Mucosa of descending colon (tissue), 3 donors: ENCODE measurements around the gene DAP3. TPM values are rescaled to one million over a fixed set of nuclear protein-coding genes. Genes with fewer than 3 reads are reported as not detected.

Experiments used
- ATAC-seq: fragments of 200-7000 bp; cut with Tn5 transposase; one replicate; pipeline ENCODE4 v1.9.1; 2020; ENCODE audit warnings: mild to moderate bottlenecking, moderate library complexity
- DNase-seq, 3 donors: peaks; one replicate each; pipeline ENCODE4 v3.0.0-alpha.2; 2020
- H3K36me3 ChIP-seq: fragments of 200-600 bp; one replicate; pipeline ENCODE4 v1.8.0; 2021; ENCODE audit warnings: low read depth, mild to moderate bottlenecking
- H3K4me1 ChIP-seq: fragments of 200-600 bp; one replicate; pipeline ENCODE4 v1.8.0; 2021; ENCODE audit warnings: low read depth, mild to moderate bottlenecking
- H3K4me3 ChIP-seq: fragments of 200-600 bp; one replicate; pipeline ENCODE4 v1.8.0; 2021; ENCODE audit warnings: mild to moderate bottlenecking
- H3K9me3 ChIP-seq: fragments of 200-600 bp; one replicate; pipeline ENCODE4 v1.8.0; 2021; ENCODE audit warnings: mild to moderate bottlenecking
- CTCF ChIP-seq: fragments of 200-600 bp; IDR thresholded peaks from one replicate; pipeline ENCODE4 v1.8.0; 2022; ENCODE audit warnings: antibody characterized with exemption, mild to moderate bottlenecking
- intact Hi-C, 2 donors: fragments of 100-400 bp; cut with DNase I in 1 of 2; cut with micrococcal nuclease in 1 of 2; formaldehyde crosslinking; loops; one replicate each; pipeline versions ENCODE4 v1.11.0 to v1.11.1; 2022; cut with DNase I, micrococcal nuclease
- total RNA-seq, 3 donors: library from RNA; stranded (reverse); fragmentation: NEBNext Ultra II Directional in 2 of 3; extraction: Animal tissue kit (Norgen Biotek cat#: 25700) in 2 of 3; gene quantifications; one replicate each; pipeline versions ENCODE4 v1.2.1 to v1.2.4, GENCODE V29; 2021 to 2023
- donor health status: DM: no; HTN: no; CAD: no; lungs with moderate emphysema.
- donor health status: DM: no; HTN: no; CAD: no.
- donor health status: DM: no; HTN: yes; CAD: no.

The DAP3 gene
- total RNA-seq, 3 donors from 2014 or later: 75.8 to 91.4 (median 87.1) TPM

- intact Hi-C loops: no loop called here
- DNase-seq (no peak), ATAC-seq (no peak)
- no peak for TF ChIP-seq CTCF
- H3K9me3 ChIP-seq: peaks cover 21% of the 10 kb centered on the region
- peaks cover 3% of the 10 kb centered on the region for H3K4me1 ChIP-seq
- no peaks in the 10 kb centered on the region for H3K36me3 ChIP-seq
- H3K4me3 ChIP-seq: no peak overlapping the region
These were observed 42.6 kb upstream of the DAP3 start for GRCh38 chr1:155646307-155646706.

GRCh38 chr1:155648207-155649147, 40.4 kb upstream of the DAP3 start:
- DNase-seq (peak in 1 of 3 donors; percentile 23), ATAC-seq (peak; percentile 90)
- Histone ChIP-seq H3K9me3 (peaks cover 3% of the 10 kb centered on the region), H3K4me1 (peaks cover 3% of the 10 kb centered on the region), H3K4me3 (no peak overlapping the region), H3K36me3 (no peaks in the 10 kb centered on the region)
- TF ChIP-seq CTCF: no peak
- intact Hi-C loops: no loop called here

DNA sequence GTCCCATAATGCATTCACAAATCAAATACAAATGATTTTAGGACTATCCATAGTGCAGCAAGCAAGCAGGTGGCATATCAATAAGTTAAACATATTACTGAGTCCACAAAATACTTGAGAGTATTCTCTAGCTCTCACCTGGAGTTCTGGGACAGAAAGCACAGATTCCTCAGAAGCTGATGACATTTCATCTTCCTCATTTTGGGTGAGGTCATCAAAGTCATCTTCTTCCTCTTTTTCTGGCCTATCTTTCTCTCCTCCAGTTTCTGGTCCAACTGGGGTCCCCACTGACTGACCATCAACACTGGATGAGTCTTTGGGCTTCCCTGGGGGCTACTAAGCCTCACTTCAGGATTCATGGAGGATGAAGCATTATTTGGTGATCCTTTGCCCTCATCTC, 39.2 kb upstream of the DAP3 start:
- Histone ChIP-seq H3K9me3 (no peaks in the 10 kb centered on the region), H3K4me3 (no peak overlapping the region), H3K4me1 (peaks cover 3% of the 10 kb centered on the region), H3K36me3 (no peaks in the 10 kb centered on the region)
- DNase-seq (no peak), ATAC-seq (no peak)
- no peak for TF ChIP-seq CTCF
- intact Hi-C loops: no loop called here

DNA sequence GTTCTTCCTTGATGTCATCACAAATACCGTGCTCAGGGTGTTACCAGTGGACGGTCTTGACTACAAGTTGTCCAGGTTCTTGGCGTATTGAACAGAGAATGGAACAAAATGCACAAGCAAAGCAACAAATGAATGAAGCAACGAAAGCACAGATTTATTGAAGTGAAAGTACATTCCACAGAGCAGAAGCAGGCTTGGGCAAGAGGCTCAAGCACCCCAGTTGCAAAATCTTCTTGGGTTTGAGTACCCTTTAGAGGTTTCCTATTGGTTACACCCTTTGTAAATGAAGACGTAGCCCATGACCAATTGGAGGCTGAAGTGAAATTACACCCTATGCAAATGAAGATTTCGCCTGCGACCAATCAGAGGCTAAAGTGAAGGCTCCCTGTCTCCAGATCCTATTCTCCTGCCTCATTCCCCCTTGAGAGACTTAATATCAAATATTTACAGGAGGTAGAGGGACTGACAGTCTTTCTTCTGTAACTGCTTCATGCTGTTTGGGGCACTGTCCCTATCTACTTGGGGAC, 38.6 kb upstream of the DAP3 start:
- no peaks in the 10 kb centered on the region for H3K36me3 ChIP-seq
- no peaks in the 10 kb centered on the region for H3K9me3 ChIP-seq
- ATAC-seq (no peak), DNase-seq (no peak)
- TF ChIP-seq CTCF: no peak
- H3K4me3 ChIP-seq: no peak overlapping the region
- peaks cover 3% of the 10 kb centered on the region for H3K4me1 ChIP-seq
- intact Hi-C loops: no loop called here

DNA sequence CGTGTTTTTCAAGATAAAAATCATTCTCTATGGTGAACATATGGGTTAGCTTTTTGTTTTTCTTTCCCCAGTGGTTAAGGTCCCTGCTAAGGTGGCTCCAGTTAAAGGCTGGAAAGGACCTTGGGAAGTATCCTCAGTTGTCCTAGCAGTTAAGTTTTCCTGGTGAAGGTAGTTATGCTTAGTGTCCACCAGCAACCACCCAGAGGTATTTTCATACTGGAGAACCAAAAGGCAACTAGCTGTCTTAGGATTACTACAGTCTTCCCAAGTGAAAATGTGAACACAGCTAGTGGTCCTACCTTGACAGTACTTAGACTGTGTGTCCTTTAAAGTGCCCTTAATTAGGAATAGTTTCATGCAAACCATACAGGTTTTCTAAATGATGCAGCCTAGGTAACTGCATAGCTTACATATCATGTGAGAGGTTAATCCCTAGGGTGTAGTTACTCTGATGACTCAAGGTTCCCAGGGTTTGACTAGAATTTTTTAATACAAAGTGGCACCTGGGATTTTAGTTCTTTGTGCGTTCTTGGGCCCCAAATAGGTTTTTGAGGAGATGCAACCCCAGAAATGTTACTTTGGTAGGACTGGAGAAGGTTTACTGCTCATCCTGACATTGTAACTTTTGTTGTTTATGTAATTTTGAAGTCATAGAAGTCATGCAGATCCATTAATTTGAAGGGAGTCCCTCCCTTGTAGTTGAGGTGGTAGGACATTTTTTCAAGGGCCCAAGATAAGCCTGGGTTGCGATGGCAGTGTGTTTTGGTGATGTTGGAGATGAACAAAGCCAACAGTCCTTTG, 36.8 kb upstream of the DAP3 start:
- TF ChIP-seq CTCF: no peak
- Histone ChIP-seq H3K36me3 (no peaks in the 10 kb centered on the region), H3K4me1 (peaks cover 3% of the 10 kb centered on the region), H3K4me3 (no peak overlapping the region), H3K9me3 (no peaks in the 10 kb centered on the region)
- DNase-seq (no peak), ATAC-seq (no peak)
- intact Hi-C loops: no loop called here
